ENCODE measurements around the gene SLC32A1. TPM values are rescaled to one million over a fixed set of nuclear protein-coding genes. Genes with fewer than 3 reads are reported as not detected.
A peak's percentile ranks its signal among the peaks of the same experiment; 100 is the strongest.

SLC32A1 gene
- total and polyA plus RNA-seq, 2 of the 13 experiments (the other 11 are each of a cell fraction or from before 2014, with no cell fraction given): not detected

GRCh38 chr20:38725931-38726803 lies 1.9 kb downstream of the SLC32A1 start (continued):
- no peak for TF ChIP-seq ZNF460 (CRISPR knock-in tag; IDR thresholded peaks at IDR 0.05; ENCODE audit: borderline replicate concordance)
- TF ChIP-seq RXRB (CRISPR knock-in tag; IDR thresholded peaks at IDR 0.05; ENCODE audit: borderline replicate concordance): no peak
- TF ChIP-seq RAD51 (IDR thresholded peaks at IDR 0.05; ENCODE audit: borderline replicate concordance): no peak
- no peak for TF ChIP-seq JARID2 (CRISPR knock-in tag; IDR thresholded peaks at IDR 0.05; ENCODE audit: insufficient replicate concordance)
- no peak for TF ChIP-seq ZNF546 (CRISPR knock-in tag; conservative IDR thresholded peaks at IDR 0.05)
- 0 out of 2 replicates have a peak, but pooled peaks have one; percentile 55 for TF ChIP-seq ZNF800 (CRISPR knock-in tag; IDR thresholded peaks at IDR 0.05)
- TF ChIP-seq MTA3 (CRISPR knock-in tag; IDR thresholded peaks at IDR 0.05): no peak
- no peak for TF ChIP-seq MAFF (IDR thresholded peaks at IDR 0.05; ENCODE audit: low read depth, low read length)
- TF ChIP-seq MIER2 (CRISPR knock-in tag; IDR thresholded peaks at IDR 0.05): no peak
- no peak for TF ChIP-seq CHD2 (IDR thresholded peaks at IDR 0.05; ENCODE audit: low read depth, low read length)
- TF ChIP-seq JUNB (CRISPR knock-in tag; IDR thresholded peaks at IDR 0.05; ENCODE audit: borderline replicate concordance): no peak
- no peak for TF ChIP-seq ASH2L (IDR thresholded peaks at IDR 0.05; ENCODE audit: insufficient read length, low read depth, low read length)
- TF ChIP-seq TRAFD1 (CRISPR knock-in tag; IDR thresholded peaks at IDR 0.05; ENCODE audit: borderline replicate concordance): no peak
- TF ChIP-seq, protein P1, sequence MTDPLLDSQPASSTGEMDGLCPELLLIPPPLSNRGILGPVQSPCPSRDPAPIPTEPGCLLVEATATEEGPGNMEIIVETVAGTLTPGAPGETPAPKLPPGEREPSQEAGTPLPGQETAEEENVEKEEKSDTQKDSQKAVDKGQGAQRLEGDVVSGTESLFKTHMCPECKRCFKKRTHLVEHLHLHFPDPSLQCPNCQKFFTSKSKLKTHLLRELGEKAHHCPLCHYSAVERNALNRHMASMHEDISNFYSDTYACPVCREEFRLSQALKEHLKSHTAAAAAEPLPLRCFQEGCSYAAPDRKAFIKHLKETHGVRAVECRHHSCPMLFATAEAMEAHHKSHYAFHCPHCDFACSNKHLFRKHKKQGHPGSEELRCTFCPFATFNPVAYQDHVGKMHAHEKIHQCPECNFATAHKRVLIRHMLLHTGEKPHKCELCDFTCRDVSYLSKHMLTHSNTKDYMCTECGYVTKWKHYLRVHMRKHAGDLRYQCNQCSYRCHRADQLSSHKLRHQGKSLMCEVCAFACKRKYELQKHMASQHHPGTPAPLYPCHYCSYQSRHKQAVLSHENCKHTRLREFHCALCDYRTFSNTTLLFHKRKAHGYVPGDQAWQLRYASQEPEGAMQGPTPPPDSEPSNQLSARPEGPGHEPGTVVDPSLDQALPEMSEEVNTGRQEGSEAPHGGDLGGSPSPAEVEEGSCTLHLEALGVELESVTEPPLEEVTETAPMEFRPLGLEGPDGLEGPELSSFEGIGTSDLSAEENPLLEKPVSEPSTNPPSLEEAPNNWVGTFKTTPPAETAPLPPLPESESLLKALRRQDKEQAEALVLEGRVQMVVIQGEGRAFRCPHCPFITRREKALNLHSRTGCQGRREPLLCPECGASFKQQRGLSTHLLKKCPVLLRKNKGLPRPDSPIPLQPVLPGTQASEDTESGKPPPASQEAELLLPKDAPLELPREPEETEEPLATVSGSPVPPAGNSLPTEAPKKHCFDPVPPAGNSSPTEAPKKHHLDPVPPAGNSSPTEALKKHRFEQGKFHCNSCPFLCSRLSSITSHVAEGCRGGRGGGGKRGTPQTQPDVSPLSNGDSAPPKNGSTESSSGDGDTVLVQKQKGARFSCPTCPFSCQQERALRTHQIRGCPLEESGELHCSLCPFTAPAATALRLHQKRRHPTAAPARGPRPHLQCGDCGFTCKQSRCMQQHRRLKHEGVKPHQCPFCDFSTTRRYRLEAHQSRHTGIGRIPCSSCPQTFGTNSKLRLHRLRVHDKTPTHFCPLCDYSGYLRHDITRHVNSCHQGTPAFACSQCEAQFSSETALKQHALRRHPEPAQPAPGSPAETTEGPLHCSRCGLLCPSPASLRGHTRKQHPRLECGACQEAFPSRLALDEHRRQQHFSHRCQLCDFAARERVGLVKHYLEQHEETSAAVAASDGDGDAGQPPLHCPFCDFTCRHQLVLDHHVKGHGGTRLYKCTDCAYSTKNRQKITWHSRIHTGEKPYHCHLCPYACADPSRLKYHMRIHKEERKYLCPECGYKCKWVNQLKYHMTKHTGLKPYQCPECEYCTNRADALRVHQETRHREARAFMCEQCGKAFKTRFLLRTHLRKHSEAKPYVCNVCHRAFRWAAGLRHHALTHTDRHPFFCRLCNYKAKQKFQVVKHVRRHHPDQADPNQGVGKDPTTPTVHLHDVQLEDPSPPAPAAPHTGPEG (CRISPR knock-in tag; IDR thresholded peaks at IDR 0.05): no peak
- TF ChIP-seq ZNF775 (CRISPR knock-in tag; IDR thresholded peaks at IDR 0.05; ENCODE audit: borderline replicate concordance): no peak
